AG09319 (cell line): Measurements from ENCODE around the gene SUN2.

Source experiments
- DNase-seq: peaks from one replicate; pipeline ENCODE4 v3.0.0-alpha.2; 2010; ENCODE audit warnings: low read depth; ENCODE audit errors: extremely low read depth
- TF ChIP-seq, protein P1 (sequence below): IDR thresholded peaks from 2 replicates; pipeline ENCODE4 v1.5.1; 2011; ENCODE audit warnings: low read depth, mild to moderate bottlenecking, inconsistent platforms, low read length, moderate library complexity

The SUN2 gene

DNA sequence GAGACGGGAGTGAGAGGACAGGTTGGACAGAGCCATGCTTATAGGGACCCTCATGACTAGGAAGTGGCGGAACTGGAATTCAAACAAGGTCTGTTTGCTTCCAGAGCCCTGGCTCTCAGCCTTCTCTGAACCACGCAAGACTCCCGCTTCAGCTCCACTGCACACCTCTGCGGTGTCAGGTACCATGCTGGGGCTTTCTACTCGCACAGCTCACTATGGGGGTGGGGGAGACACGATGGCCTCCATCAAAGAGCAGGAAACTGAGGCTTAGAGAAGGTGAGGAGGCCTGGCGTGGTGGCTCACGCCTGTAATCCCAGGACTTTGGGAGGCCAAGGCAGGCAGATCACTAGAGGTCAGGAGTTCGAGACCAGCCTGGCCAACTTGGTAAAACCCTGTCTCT lies 14.2 kb downstream of the SUN2 start:
- TF ChIP-seq, protein P1, sequence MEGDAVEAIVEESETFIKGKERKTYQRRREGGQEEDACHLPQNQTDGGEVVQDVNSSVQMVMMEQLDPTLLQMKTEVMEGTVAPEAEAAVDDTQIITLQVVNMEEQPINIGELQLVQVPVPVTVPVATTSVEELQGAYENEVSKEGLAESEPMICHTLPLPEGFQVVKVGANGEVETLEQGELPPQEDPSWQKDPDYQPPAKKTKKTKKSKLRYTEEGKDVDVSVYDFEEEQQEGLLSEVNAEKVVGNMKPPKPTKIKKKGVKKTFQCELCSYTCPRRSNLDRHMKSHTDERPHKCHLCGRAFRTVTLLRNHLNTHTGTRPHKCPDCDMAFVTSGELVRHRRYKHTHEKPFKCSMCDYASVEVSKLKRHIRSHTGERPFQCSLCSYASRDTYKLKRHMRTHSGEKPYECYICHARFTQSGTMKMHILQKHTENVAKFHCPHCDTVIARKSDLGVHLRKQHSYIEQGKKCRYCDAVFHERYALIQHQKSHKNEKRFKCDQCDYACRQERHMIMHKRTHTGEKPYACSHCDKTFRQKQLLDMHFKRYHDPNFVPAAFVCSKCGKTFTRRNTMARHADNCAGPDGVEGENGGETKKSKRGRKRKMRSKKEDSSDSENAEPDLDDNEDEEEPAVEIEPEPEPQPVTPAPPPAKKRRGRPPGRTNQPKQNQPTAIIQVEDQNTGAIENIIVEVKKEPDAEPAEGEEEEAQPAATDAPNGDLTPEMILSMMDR, result no peak
- no peak for DNase-seq

DNA sequence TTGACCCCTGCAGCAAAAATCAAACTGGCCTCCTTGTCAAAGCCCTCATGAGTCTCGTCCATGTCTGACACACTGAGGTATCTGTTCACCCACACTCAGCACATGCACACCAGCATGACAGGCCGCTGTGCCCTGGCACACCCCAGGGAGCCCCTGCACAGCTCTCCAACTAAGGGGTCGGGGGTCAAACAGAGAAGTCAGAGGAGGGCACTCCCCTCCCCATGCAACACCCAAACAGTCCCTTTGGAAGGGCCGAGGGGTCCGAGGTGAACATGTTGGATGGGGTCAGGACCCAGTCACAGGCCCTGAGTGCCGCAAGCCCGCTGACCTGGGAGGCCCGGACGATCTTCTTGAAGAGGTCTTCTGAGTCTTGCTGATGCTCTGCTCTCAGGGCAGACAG lies 14.6 kb downstream of the SUN2 start:
- DNase-seq, result no peak
- TF ChIP-seq, protein P1, result no peak

- DNase-seq, result no peak
- TF ChIP-seq, protein P1, result no peak
Observed at GRCh38 chr22:38740754-38741153, 15.0 kb downstream of the SUN2 start.

- TF ChIP-seq, protein P1, result no peak
- DNase-seq, result no peak
Observed at GRCh38 chr22:38740116-38740723, 15.6 kb downstream of the SUN2 start.

GRCh38 chr22:38739300-38740055 lies 16.3 kb downstream of the SUN2 start:
- DNase-seq, result no peak
- TF ChIP-seq, protein P1, result no peak

DNA sequence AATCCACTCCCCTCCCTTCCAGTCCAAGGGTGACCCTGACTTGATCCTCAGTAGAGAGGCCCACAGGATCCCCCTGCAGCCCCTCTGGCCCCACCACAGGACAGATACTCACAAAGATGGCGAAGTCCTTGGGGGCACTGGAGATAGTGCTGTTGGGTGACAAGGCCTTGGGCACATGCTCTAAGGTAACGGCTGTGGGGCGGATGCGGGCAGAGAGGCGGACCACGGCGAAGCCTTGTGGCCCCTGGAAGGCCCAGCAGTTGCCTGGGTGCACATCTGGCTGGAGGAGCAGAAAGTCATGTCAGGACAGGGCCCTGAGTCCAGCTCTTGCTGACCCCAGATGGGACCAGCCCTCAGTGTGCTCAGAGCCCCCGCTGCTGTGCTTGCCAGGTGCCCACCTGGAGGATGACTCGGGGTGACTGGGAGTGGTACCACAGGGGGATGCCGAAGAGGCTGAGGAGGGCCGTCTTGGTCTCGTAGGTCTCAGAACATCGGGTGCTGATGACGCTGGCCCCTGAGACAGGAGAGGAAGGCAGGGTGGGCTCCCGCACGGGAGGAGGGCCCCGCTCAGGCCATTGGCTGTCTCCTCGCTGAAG lies 17.2 kb downstream of the SUN2 start:
- TF ChIP-seq, protein P1, result no peak
- no peak for DNase-seq
